Activated T-helper 1 cell treated with Interleukin-2 at 50 U/mL for 16 hours (primary cell): Measurements from ENCODE around the gene MIAT.
"Not testable (repeated sequence)": the region's sequence is repeated elsewhere in the genome, so short reads cannot be mapped to it uniquely, and the experiment has no call there.

Experiments used
- DNase-seq: peaks from one replicate; pipeline ENCODE4 v3.0.0-alpha.2; 2020; ENCODE audit warnings: low read depth

MIAT gene

GRCh38 chr22:26656891-26657851 is at the start of gene MIAT:
TSS of gene MIAT (plus strand) at chr22:26657588.
- peak; percentile 54 for DNase-seq

GRCh38 chr22:26608129-26608528 is 49.3 kb upstream of the MIAT start:
- no peak for DNase-seq

- no peak for DNase-seq
These were observed 48.1 kb upstream of the MIAT start for GRCh38 chr22:26609287-26609686.

- no peak for DNase-seq
These were observed 47.1 kb upstream of the MIAT start for GRCh38 chr22:26610072-26610958.

- no peak for DNase-seq
These were observed 46.4 kb upstream of the MIAT start for GRCh38 chr22:26610996-26611395.

GRCh38 chr22:26612652-26613051 is 44.7 kb upstream of the MIAT start:
- DNase-seq = no peak

GRCh38 chr22:26613753-26614152 is 43.6 kb upstream of the MIAT start:
- DNase-seq = not testable (repeated sequence)

- no peak for DNase-seq
These were observed 43.1 kb upstream of the MIAT start for GRCh38 chr22:26614322-26614721.

- no peak for DNase-seq
These were observed 42.2 kb upstream of the MIAT start for GRCh38 chr22:26615149-26615548.

GRCh38 chr22:26615830-26616435 is 41.5 kb upstream of the MIAT start:
- no peak for DNase-seq

GRCh38 chr22:26616650-26617049 is 40.7 kb upstream of the MIAT start:
- no peak for DNase-seq

GRCh38 chr22:26617271-26618199 is 39.9 kb upstream of the MIAT start, which contains the start of gene CRYBB1:
TSS of gene CRYBB1 (minus strand) at chr22:26618027. CDS start at chr22:26616319, 1,708 bp downstream.
- no peak for DNase-seq

GRCh38 chr22:26618455-26618854 is 38.9 kb upstream of the MIAT start:
- no peak for DNase-seq

GRCh38 chr22:26619510-26619909 is 37.9 kb upstream of the MIAT start:
- no peak for DNase-seq

- no peak for DNase-seq
These were observed 37.2 kb upstream of the MIAT start for GRCh38 chr22:26620197-26620596.

GRCh38 chr22:26621663-26622062 is 35.7 kb upstream of the MIAT start, which contains the start of gene CRYBA4:
TSS of gene CRYBA4 (plus strand) at chr22:26621963. CDS start at chr22:26622597, 634 bp downstream.
- no peak for DNase-seq

GRCh38 chr22:26623984-26624383 is 33.4 kb upstream of the MIAT start:
- DNase-seq = no peak

GRCh38 chr22:26624803-26625202 is 32.6 kb upstream of the MIAT start:
- DNase-seq = no peak

- no peak for DNase-seq
These were observed 27.2 kb upstream of the MIAT start for GRCh38 chr22:26629988-26630761.

- DNase-seq = no peak
These were observed 26.1 kb upstream of the MIAT start for GRCh38 chr22:26631282-26631681.
